GM12892 (cell line): ENCODE results near the gene RANBP17.
"Not testable (repeated sequence)": the region's sequence is repeated elsewhere in the genome, so short reads cannot be mapped to it uniquely, and the experiment has no call there.

Source experiments
- DNase-seq: peaks from one replicate; pipeline ENCODE4 v3.0.0; 2011; ENCODE audit not compliant: insufficient read length
- FAIRE-seq: peaks from 2 replicates; lab custom pipeline; 2011; peaks lifted over from hg19 to GRCh38; lab: Jason Lieb, UNC
- POLR2A ChIP-seq: IDR thresholded peaks from 2 replicates; pipeline ENCODE4 v1.6.1; 2011; ENCODE audit warnings: low read depth, low read length, control low read depth
- POLR2AphosphoS5 ChIP-seq: IDR thresholded peaks from 2 replicates; pipeline ENCODE4 v1.6.1; 2011; ENCODE audit warnings: low read depth, low read length, control low read depth
- TAF1 ChIP-seq: IDR thresholded peaks from 2 replicates; pipeline ENCODE4 v1.6.1; 2011; ENCODE audit warnings: low read depth, mild to moderate bottlenecking, control low read depth, low read length, borderline replicate concordance

The RANBP17 gene

DNA sequence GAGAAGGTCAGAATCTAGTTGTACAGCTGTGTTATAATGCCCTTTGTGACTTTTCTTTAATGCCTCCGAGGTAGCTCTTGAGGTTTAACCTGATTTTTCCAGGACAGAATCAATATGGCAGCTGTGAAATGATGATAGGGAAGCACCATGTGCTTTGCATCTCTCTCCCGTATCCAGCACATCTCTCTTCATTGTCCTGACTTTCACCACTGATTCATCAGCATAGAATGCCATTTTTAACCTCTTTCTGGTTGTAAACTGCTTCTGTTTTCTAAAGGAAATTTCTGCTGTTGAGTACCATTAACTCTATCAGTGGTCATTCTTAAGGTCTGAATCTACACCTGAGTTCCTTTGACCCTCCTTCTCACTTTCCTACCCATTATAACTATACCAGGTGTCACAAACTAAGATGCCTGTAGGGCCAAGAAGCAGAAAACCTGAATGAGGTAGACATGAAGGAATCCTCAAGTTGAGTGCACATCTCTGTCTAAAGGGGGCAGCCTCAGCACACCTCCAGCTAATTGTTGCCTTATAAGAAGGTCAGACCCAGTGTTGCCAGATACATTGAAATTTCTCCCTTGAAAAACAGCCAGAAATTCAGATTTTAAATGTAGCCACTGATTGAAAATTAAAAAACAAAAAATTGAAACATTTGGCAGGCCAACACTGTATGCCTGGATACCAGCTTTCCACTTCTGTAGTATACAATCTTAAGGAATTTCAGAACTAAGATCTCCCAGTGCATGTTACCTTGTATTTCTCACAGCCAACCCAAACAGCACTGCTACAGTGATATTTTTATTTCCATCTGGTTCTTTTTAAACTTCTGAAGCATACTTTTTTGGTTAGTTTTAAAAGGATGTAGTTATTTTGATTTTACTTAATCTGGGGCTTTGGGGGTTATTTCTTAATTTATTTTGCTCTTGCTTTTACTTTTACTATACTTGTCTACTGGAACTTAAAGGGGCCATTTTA lies 411.5 kb downstream of the RANBP17 start:
- DNase-seq (no peak), FAIRE-seq (peak; percentile 14)
- no peak for TF ChIP-seq POLR2AphosphoS5
- no peak for TF ChIP-seq POLR2A
- no peak for TF ChIP-seq TAF1

DNA sequence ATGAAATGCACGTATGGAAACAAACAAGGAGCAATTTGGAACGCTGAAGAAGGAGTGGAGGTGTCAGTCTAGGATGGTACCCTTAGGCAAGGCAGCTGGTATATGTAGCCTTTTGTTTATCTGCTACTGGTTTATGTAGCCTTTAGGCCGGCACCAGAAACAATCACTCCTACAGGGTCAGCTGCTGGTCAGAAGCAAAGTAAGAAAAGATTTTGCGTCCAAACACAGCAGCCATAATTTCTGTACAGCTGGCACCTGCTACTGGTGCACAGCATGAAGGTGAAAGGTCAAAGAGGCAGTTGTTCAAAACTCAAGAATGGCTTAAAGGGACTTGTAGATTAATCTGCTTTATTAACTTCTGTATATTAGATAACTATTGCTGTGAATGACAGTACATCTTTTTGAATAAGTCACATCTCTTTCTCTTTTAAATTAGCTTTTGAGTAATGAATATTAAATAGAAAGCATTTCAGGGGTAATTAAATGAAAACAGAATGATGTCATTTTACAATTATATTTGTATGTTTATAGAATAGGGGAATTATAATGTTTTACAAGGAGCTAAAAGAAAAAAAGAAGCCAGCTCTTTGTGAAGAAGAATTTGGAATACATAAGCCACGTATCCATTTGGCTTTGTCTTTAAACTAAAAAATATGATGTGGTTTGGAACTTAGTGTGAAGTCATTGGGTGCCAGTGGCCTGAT lies 414.2 kb downstream of the RANBP17 start:
- TF ChIP-seq POLR2A (no peak), POLR2AphosphoS5 (no peak), TAF1 (no peak)
- FAIRE-seq (no peak), DNase-seq (no peak)

DNA sequence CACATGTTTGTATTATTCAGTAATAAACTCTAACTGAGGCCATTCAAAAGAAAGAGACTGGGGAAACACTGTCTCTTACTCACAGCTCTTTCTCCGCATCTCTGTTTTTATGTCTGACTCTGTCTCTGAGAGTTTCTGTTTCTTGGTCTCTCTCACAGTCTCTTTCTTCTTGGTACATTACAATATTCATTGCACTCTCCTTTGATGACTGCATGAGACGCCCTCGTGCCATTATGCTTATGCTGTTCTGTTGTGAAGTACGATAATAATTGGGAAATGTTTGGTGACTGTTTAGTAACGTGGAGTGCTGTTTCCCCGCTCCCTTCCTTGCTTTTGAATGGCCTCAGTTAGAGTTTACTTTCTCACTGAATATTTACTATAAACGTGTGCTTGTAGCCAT lies 421.9 kb downstream of the RANBP17 start:
- DNase-seq (no peak), FAIRE-seq (no peak)
- TF ChIP-seq TAF1 (no peak), POLR2A (no peak), POLR2AphosphoS5 (no peak)

DNA sequence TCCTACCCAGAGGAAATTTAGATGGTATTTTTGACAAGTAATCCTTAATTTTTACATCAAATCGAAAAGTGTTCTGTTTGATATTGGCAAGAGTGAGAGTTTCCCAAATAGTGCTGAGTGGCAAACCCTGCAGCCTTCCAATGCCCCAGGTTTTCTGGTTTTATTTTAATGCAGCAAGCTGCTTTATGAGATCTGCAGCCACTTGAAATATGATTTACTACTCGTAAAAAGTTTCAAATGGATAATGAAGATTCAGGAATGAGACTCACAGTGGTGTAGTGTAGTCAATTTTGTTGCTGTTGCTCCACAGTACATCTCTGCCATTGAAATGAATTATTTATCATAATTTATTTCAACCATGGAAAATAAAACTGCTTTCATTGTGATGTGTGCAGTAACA lies 423.6 kb downstream of the RANBP17 start:
- no peak for FAIRE-seq
- TF ChIP-seq POLR2AphosphoS5 (no peak), POLR2A (no peak), TAF1 (no peak)

DNA sequence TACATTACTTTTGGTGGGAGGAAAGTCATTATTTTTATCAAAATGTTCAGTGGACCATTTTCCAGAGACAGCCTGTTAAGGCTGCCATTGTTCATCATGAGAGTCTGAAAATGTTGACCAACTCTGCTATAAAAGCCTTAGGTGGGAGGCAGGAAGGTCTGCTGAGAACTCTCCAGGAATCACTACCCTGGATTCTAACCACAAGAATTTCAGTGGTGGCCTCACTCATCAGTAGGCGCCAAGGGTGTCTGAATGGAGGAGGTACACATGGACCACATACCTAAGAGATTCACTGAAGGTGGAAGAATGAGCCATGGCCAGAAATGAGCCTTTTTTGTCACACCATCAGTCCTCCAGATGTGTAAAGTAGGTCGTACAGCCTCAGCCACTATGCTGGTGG lies 426.2 kb downstream of the RANBP17 start:
- DNase-seq (no peak), FAIRE-seq (no peak)
- no peak for TF ChIP-seq TAF1
- no peak for TF ChIP-seq POLR2A
- no peak for TF ChIP-seq POLR2AphosphoS5

More for the DNA sequence above, 423.6 kb downstream of the RANBP17 start:
- DNase-seq, result no peak

DNA sequence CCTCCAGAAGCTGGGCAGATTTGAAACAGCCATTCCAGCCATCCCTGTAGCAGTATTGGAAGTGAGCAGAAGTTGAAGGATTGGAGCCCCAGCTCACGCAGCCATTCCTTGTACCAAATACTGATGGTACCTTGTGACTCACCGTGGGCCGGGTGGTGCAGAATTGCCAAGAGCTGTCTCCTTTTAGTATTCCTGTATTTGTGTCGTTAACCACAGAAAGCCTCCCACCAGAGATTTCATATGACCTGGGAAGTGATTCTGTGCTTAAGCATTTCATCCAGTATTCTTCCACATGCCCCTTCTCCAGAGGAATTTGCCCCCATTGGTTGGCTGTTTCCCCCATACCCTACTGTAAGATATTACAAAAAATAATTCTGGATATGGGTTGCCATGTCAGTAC lies 429.6 kb downstream of the RANBP17 start:
- DNase-seq (no peak), FAIRE-seq (no peak)
- TF ChIP-seq POLR2A (no peak), TAF1 (no peak), POLR2AphosphoS5 (no peak)

DNA sequence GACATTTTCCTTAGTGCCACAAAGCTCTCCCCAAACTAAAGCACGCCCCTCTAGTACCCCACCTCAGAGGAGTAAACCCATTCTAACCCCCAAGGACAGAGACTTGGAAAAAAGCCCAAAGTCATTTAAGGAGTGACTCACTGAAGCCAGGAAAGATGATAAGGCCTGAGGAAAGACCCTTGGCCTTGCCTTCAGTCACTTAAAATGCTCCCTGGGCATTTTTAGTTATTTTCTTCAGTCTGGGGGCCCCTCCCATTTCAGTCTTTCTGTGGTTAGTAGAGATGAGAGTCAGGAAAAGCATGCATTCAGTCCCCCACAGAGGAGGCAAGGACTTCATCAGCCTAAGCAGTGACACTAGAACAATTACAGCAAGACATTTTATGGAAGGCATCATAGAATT lies 433.5 kb downstream of the RANBP17 start:
- TF ChIP-seq TAF1 (no peak), POLR2A (no peak), POLR2AphosphoS5 (no peak)
- DNase-seq (no peak), FAIRE-seq (no peak)

DNA sequence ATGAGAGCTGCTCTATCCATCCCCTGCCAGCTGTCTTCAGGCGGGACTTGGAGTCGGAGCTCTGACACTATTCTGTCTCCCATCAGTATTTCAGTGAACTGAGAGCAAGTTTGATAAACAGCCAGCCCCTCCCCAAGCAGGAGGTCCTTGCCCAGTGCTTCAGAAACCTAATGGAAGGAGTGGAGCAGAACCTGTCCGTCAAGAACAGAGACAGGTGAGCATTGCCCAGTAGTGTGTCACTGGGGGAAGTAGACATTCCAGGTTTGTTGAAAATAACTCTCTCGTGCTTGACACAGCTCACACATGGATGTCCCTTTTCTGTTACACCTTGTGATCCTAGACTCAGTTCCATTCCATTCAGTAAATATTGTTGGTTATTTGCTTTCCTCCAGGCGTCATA lies 434.0 kb downstream of the RANBP17 start:
- DNase-seq, result no peak
- TF ChIP-seq POLR2A (no peak), POLR2AphosphoS5 (no peak), TAF1 (no peak)
- no peak for FAIRE-seq

DNA sequence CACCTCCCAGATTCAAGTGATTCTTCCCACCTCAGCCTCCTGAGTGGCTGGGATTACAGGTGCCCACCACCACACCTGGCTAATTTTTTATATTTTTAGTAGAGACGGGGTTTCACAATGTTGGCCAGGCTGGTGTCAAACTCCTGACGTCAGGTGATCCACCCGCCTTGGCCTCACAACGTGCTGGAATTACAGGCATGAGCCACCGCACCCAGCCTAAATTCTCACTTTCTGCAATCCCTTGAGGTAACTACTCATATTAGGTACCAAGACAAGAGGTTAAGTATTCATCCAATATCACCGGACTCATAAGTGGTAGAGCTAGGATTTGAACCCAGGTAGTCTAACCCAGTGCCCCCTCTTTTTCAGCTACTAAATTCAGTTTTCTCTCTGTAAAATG lies 436.1 kb downstream of the RANBP17 start:
- DNase-seq, FAIRE-seq: not testable (repeated sequence)

DNA sequence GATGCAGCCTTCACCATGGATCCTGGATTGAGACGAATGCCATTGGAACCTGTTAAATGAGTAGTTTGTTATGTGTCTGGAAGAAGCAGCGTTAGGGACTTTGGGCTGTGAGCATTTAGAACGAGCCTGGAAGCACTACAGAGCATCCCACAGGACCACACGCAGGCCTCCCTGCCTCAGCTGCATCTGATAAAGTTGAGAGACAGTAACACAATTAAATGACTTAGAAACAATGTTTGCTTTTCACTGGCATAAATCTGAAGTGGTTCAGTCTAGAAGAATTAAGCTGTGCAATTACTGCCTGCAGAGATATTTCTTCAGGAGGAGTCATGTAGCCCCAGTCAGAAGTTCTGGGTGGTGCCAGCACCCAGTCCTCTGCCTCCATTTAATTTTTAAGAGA lies 437.4 kb downstream of the RANBP17 start:
- FAIRE-seq (no peak), DNase-seq (no peak)
- TF ChIP-seq POLR2A (no peak), TAF1 (no peak), POLR2AphosphoS5 (no peak)

DNA sequence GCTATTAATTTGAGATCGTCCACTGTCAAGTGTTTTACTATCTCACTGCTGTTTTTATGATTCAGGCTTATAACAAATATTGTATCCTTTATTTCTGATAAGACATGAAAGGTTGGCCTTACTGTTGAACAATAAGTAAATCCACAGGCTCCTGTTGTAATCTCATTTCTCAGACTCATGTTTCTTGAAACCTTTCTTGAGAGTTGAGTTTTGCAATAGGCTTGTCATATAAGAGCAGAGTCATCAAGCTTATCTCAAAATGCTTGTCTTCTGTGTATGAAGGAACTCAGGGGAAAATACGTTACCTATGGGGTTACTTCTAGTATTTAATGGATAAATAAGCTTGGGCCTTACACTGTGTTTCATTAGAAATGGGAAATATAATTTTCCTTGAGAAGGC lies 438.0 kb downstream of the RANBP17 start:
- FAIRE-seq (no peak), DNase-seq (no peak)
- TF ChIP-seq TAF1, result no peak
- no peak for TF ChIP-seq POLR2AphosphoS5
- TF ChIP-seq POLR2A, result no peak
